SK-N-SH (cell line): Measurements from ENCODE around the gene THEMIS. TPM values are rescaled to one million over a fixed set of nuclear protein-coding genes. Genes with fewer than 3 reads are reported as not detected.

Experiments
- CTCF ChIA-PET: fragments of 300-600, 350-600 bp; formaldehyde crosslinking; extraction: SDS; loops from one replicate; lab custom pipeline; 2021; lab: Yijun Ruan, JAX
- POLR2A ChIA-PET: fragments of 350-600 bp; sonication (Branson Sonifier 250); formaldehyde crosslinking; extraction: SDS; loops from one replicate; lab custom pipeline; 2020; ENCODE audit warnings: antibody characterized with exemption, inconsistent platforms; lab: Yijun Ruan, JAX
- DNase-seq: peaks from one replicate; pipeline ENCODE4 v3.0.0; 2012
- H2AFZ ChIP-seq: fragments of 200-600 bp; sonication (generic); 2 replicates; pipeline ENCODE4 v1.8.1; 2016; ENCODE audit warnings: antibody characterized with exemption, mild to moderate bottlenecking, low read depth
- H3F3A ChIP-seq: fragments of 200-600 bp; sonication (generic); replicated peaks from 2 replicates; pipeline ENCODE3; 2016; ENCODE audit warnings: antibody characterized with exemption, mild to moderate bottlenecking; ENCODE audit not compliant: insufficient read depth
- H3K27ac ChIP-seq, 2 experiments: fragments of 200-500 bp in 1 of 2; fragments of 200-600 bp in 1 of 2; sonication (Bioruptor generic) in 1 of 2; sonication (generic), shearing (Covaris generic) in 1 of 2; 2 replicates each; pipeline versions ENCODE4 v1.5.1 to v1.6.1; 2014 to 2016; ENCODE audit warnings: low read depth in 2 of 2, inconsistent platforms in 1 of 2, low read length in 1 of 2, mild to moderate bottlenecking in 1 of 2, mixed read lengths in 1 of 2
- H3K27me3 ChIP-seq: fragments of 200-600 bp; sonication (generic), shearing (Covaris generic); 2 replicates; pipeline ENCODE4 v1.6.1; 2016; ENCODE audit warnings: mixed run types; ENCODE audit not compliant: insufficient read depth
- H3K36me3 ChIP-seq, 2 experiments: fragments of 200-500 bp in 1 of 2; fragments of 200-600 bp in 1 of 2; sonication (Bioruptor generic) in 1 of 2; sonication (generic) in 1 of 2; replicated peaks in 1 of 2; 2 replicates each; pipeline versions ENCODE3 to v1.5.1; 2014 to 2016; ENCODE audit warnings: low read length in 1 of 2, mild to moderate bottlenecking in 1 of 2; ENCODE audit not compliant: insufficient read depth in 2 of 2, control insufficient read depth in 1 of 2
- H3K4me1 ChIP-seq, 2 experiments: fragments of 200-500 bp in 1 of 2; fragments of 200-600 bp in 1 of 2; sonication (Bioruptor generic) in 1 of 2; sonication (generic), shearing (Covaris generic) in 1 of 2; 2 replicates each; pipeline versions ENCODE4 v1.5.1 to v1.6.1; 2014 to 2016; ENCODE audit warnings: low read depth in 1 of 2, low read length in 1 of 2, mixed run types in 1 of 2; ENCODE audit not compliant: insufficient read depth in 2 of 2, control insufficient read depth in 1 of 2
- H3K4me2 ChIP-seq: fragments of 200-600 bp; sonication (generic), shearing (Covaris generic); 2 replicates; pipeline ENCODE4 v1.6.1; 2017; ENCODE audit warnings: mixed run types
- H3K4me3 ChIP-seq, 2 experiments: fragments of 200-500 bp in 1 of 2; fragments of 200-600 bp in 1 of 2; sonication (Bioruptor generic) in 1 of 2; sonication (generic), shearing (Covaris generic) in 1 of 2; 2 replicates each; pipeline versions ENCODE4 v1.5.1 to v1.8.1; 2014 to 2016; ENCODE audit warnings: low read depth in 2 of 2, inconsistent platforms in 1 of 2, low read length in 1 of 2, mild to moderate bottlenecking in 1 of 2, mixed read lengths in 1 of 2, moderate library complexity in 1 of 2
- H3K79me2 ChIP-seq: fragments of 200-600 bp; sonication (generic); 2 replicates; pipeline ENCODE4 v1.8.1; 2017; ENCODE audit warnings: mild to moderate bottlenecking; ENCODE audit not compliant: insufficient read depth
- H3K9ac ChIP-seq: fragments of 200-600 bp; sonication (generic); 2 replicates; pipeline ENCODE4 v1.6.1; 2017; ENCODE audit warnings: mixed run types
- H3K9me2 ChIP-seq: fragments of 200-600 bp; sonication (generic); 2 replicates; pipeline ENCODE4 v1.6.1; 2017; ENCODE audit warnings: mixed run types
- H3K9me3 ChIP-seq: fragments of 200-600 bp; sonication (generic); 2 replicates; pipeline ENCODE4 v1.6.1; 2017; ENCODE audit warnings: mixed run types, mild to moderate bottlenecking, moderate library complexity
- H4K20me1 ChIP-seq: fragments of 200-600 bp; sonication (generic); 2 replicates; pipeline ENCODE4 v1.6.1; 2017; ENCODE audit warnings: mild to moderate bottlenecking, mixed run types; ENCODE audit not compliant: insufficient read depth
- CTCF ChIP-seq: fragments of 200-600 bp; sonication (generic); IDR thresholded peaks from 2 replicates; pipeline ENCODE4 v1.6.1; 2017; ENCODE audit warnings: antibody characterized with exemption, mild to moderate bottlenecking, moderate library complexity
- ELF1 ChIP-seq: IDR thresholded peaks from 2 replicates; pipeline ENCODE4 v1.4.0; 2012
- EP300 ChIP-seq, 2 experiments: IDR thresholded peaks; 2 replicates each; pipeline versions ENCODE4 v1.4.0 to v1.6.1; 2012; ENCODE audit warnings: borderline replicate concordance in 1 of 2, low read depth in 1 of 2, low read length in 1 of 2
- FOSL2 ChIP-seq: IDR thresholded peaks from 2 replicates; pipeline ENCODE4 v1.4.0; 2012; ENCODE audit warnings: low read depth, mild to moderate bottlenecking, moderate library complexity, borderline replicate concordance
- FOXJ3 ChIP-seq: sonication (generic); formaldehyde crosslinking; IDR thresholded peaks from 2 replicates; pipeline ENCODE4 v1.5.1; 2020; ENCODE audit warnings: mild to moderate bottlenecking, missing genetic modification reagents
- GABPA ChIP-seq: IDR thresholded peaks from 2 replicates; pipeline ENCODE4 v1.4.0; 2012; ENCODE audit warnings: low read depth, mild to moderate bottlenecking
- GATA2 ChIP-seq: sonication (generic); formaldehyde crosslinking; IDR thresholded peaks from 2 replicates; pipeline ENCODE4 v1.5.0; 2020; ENCODE audit warnings: mild to moderate bottlenecking, missing genetic modification reagents
- NRF1 ChIP-seq: IDR thresholded peaks from 2 replicates; pipeline ENCODE4 v1.6.1; 2012; ENCODE audit warnings: low read depth, mild to moderate bottlenecking, low read length
- POLR2AphosphoS5 ChIP-seq: IDR thresholded peaks from 2 replicates; pipeline ENCODE4 v1.6.1; 2012; ENCODE audit warnings: low read depth, low read length
- REST ChIP-seq: IDR thresholded peaks from 2 replicates; pipeline ENCODE4 v1.6.1; 2012; ENCODE audit warnings: mild to moderate bottlenecking, low read depth, low read length, moderate library complexity
- RXRA ChIP-seq: IDR thresholded peaks from 2 replicates; pipeline ENCODE4 v1.4.0; 2012; ENCODE audit warnings: low read depth, mild to moderate bottlenecking, borderline replicate concordance
- SIN3A ChIP-seq: IDR thresholded peaks from 2 replicates; pipeline ENCODE4 v1.6.1; 2012; ENCODE audit warnings: low read depth, mild to moderate bottlenecking, low read length, moderate library complexity, borderline replicate concordance
- SMC3 ChIP-seq: IDR thresholded peaks from 2 replicates; pipeline ENCODE4 v1.6.1; 2012; ENCODE audit warnings: low read depth, low read length, improper control_type of control experiment
- TAF1 ChIP-seq: IDR thresholded peaks from 2 replicates; pipeline ENCODE4 v1.6.1; 2012; ENCODE audit warnings: low read depth, mild to moderate bottlenecking, low read length, moderate library complexity, borderline replicate concordance
- TCF12 ChIP-seq: IDR thresholded peaks from 2 replicates; pipeline ENCODE4 v1.4.0; 2012
- TEAD4 ChIP-seq: IDR thresholded peaks from 2 replicates; pipeline ENCODE4 v1.4.0; 2012; ENCODE audit warnings: mild to moderate bottlenecking, borderline replicate concordance; ENCODE audit not compliant: insufficient read depth
- USF1 ChIP-seq: IDR thresholded peaks from 2 replicates; pipeline ENCODE4 v1.4.0; 2012; ENCODE audit warnings: low read depth, borderline replicate concordance
- YY1 ChIP-seq: IDR thresholded peaks from 2 replicates; pipeline ENCODE4 v1.4.0; 2012; ENCODE audit warnings: low read depth, mild to moderate bottlenecking
- ZBTB33 ChIP-seq: IDR thresholded peaks from 2 replicates; pipeline ENCODE4 v1.4.0; 2012; ENCODE audit warnings: low read depth, borderline replicate concordance
- WGBS: methylation state at CpG from one replicate; pipeline ENCODE4 v1.1.6; 2017; ENCODE audit warnings: low lambda C conversion rate; 5-methylcytosine and 5-hydroxymethylcytosine counted together
- polyA plus RNA-seq, 3 experiments: library from polyadenylated mRNA; depleted of rRNA; stranded (reverse); fragments of >200 nt; gene quantifications; 2 replicates each; pipeline ENCODE4 v1.2.3, GENCODE V29; 2012

The THEMIS gene
- polyA plus RNA-seq, 1 of the 3 experiments (the other 2 are of a cell fraction), result not detected

GRCh38 chr6:127924440-127924839, 23.6 kb upstream of the THEMIS start:
- no peak overlapping the region for H3K4me2 ChIP-seq
- H3K9me2 ChIP-seq, result no peaks in the 10 kb centered on the region
- H3K9me3 ChIP-seq, result no peaks in the 10 kb centered on the region
- H3K27me3 ChIP-seq, result no peaks in the 10 kb centered on the region
- POLR2A ChIA-PET, result no interaction called here
- no peak for TF ChIP-seq GATA2 (CRISPR knock-in tag)
- TF ChIP-seq USF1, result no peak
- no peak for TF ChIP-seq TEAD4
- no peak for TF ChIP-seq CTCF
- no peak for TF ChIP-seq SMC3
- TF ChIP-seq SIN3A, result no peak
- TF ChIP-seq ELF1, result no peak
- TF ChIP-seq TAF1, result no peak
- no peak for TF ChIP-seq TCF12
- TF ChIP-seq REST, result no peak
- no peak for TF ChIP-seq ZBTB33
- TF ChIP-seq POLR2AphosphoS5, result no peak
- no peak for TF ChIP-seq YY1
- TF ChIP-seq NRF1, result no peak
- no peak for TF ChIP-seq FOSL2
- TF ChIP-seq EP300 (IDR thresholded peaks at IDR 0.05; ENCODE audit: borderline replicate concordance in 1 of 2, low read depth in 1 of 2, low read length in 1 of 2), result no peak
- no peak for TF ChIP-seq RXRA
- TF ChIP-seq FOXJ3 (CRISPR knock-in tag), result no peak
- no peak for TF ChIP-seq GABPA
- CTCF ChIA-PET, result no interaction called here
- H2AFZ ChIP-seq, result no peak overlapping the region
- no peak overlapping the region for H3K27ac ChIP-seq
- WGBS, result 44% methylated on average over 2 of the region's 2 CpGs
- no peaks in the 10 kb centered on the region for H4K20me1 ChIP-seq
- no peaks in the 10 kb centered on the region for H3K79me2 ChIP-seq
- no peaks in the 10 kb centered on the region for H3K36me3 ChIP-seq
- no peaks in the 10 kb centered on the region for H3K4me1 ChIP-seq
- no peaks in the 10 kb centered on the region for H3F3A ChIP-seq
- no peak overlapping the region for H3K4me3 ChIP-seq
- no peak for DNase-seq
- H3K9ac ChIP-seq, result no peak overlapping the region
